ENCODE results near the gene ZGLP1. TPM values are rescaled to one million over a fixed set of nuclear protein-coding genes. Genes with fewer than 3 reads are reported as not detected.
"Not testable (repeated sequence)": the region's sequence is repeated elsewhere in the genome, so short reads cannot be mapped to it uniquely, and the experiment has no call there.

ZGLP1 gene
- total RNA-seq, 2 experiments from 2014 or later, result 0.93 to 3.3 TPM

DNA sequence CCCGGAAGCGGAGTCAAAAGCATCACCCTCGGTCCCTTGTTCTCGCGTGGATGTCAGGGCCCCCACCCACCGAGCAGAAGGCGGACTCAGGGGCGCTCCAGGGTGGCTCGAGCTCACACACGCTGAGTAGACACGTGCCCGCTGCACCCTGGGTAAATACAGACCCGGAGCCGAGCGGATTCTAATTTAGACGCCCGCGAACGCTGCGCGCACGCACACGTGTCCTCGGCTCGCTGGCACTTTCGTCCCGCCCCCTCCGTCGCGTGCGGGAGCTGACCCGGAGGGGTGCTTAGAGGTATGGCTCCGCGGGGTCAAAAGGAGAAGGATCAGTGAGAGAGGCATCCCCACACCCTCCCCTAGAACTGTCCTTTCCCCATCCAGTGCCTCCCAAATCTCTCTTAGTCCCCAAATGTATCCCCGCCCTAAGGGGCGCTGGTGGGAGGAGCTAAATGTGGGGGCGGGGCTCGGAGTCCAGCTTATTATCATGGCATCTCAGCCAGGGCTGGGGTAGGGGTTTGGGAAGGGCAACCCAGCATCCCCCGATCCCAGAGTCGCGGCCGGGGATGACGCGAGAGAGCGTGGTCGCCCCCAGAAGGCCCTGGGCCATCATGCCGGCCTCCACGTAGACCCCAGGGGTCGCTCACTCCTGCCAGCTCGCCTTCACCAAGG lies 20.3 kb downstream of the ZGLP1 start:
- Mint-ChIP-seq H3K4me3 (peak overlapping the region; percentile 68), H3K9me3 (ENCODE audit: low read depth) (no peaks in the 10 kb centered on the region), H3K36me3 (peaks cover 22% of the 10 kb centered on the region), H3K4me1 (peaks cover 73% of the 10 kb centered on the region), H3K27me3 (peaks cover 63% of the 10 kb centered on the region), H3K27ac (peak overlapping the region; percentile 49)
- peak; percentile 31 for ATAC-seq
- DNase-seq, result peak; percentile 76
- CTCF ChIA-PET, result interaction anchor here (0.9 to 10.1 kb wide), 11 partner anchors 9 to 128 kb away, joined by 3 to 116 read pairs (median 4); partner anchors contain the start of gene ICAM1

DNA sequence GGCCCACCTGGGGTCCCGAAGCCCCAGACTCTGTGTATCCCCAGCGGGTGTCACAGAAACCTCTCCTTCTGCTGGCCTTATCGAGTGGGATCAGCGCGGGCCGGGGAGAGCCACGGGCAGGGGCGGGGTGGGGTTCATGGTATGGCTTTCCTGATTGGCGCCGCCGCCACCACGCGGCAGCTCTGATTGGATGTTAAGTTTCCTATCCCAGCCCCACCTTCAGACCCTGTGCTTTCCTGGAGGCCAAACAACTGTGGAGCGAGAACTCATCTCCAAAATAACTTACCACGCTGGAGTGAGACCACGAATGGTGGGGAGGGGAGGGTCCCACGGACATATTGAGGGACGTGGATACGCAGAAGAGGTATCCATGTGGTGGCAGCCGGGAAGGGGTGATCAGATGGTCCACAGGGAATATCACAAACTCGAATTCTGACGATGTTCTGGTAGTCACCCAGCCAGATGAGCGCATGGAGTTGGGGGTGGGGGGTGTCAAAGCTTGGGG lies 20.9 kb downstream of the ZGLP1 start:
- Mint-ChIP-seq H3K9me3 (ENCODE audit: low read depth) (no peaks in the 10 kb centered on the region), H3K4me1 (peaks cover 73% of the 10 kb centered on the region), H3K36me3 (peaks cover 28% of the 10 kb centered on the region), H3K27ac (peak overlapping the region; percentile 49), H3K27me3 (peaks cover 57% of the 10 kb centered on the region), H3K4me3 (peak overlapping the region; percentile 68)
- peak; percentile 64 for DNase-seq
- peak; percentile 8 for ATAC-seq
- CTCF ChIA-PET, result interaction anchor here (0.9 to 10.1 kb wide), 10 partner anchors 9 to 129 kb away, joined by 3 to 116 read pairs (median 4); partner anchors contain the start of gene ICAM1

DNA sequence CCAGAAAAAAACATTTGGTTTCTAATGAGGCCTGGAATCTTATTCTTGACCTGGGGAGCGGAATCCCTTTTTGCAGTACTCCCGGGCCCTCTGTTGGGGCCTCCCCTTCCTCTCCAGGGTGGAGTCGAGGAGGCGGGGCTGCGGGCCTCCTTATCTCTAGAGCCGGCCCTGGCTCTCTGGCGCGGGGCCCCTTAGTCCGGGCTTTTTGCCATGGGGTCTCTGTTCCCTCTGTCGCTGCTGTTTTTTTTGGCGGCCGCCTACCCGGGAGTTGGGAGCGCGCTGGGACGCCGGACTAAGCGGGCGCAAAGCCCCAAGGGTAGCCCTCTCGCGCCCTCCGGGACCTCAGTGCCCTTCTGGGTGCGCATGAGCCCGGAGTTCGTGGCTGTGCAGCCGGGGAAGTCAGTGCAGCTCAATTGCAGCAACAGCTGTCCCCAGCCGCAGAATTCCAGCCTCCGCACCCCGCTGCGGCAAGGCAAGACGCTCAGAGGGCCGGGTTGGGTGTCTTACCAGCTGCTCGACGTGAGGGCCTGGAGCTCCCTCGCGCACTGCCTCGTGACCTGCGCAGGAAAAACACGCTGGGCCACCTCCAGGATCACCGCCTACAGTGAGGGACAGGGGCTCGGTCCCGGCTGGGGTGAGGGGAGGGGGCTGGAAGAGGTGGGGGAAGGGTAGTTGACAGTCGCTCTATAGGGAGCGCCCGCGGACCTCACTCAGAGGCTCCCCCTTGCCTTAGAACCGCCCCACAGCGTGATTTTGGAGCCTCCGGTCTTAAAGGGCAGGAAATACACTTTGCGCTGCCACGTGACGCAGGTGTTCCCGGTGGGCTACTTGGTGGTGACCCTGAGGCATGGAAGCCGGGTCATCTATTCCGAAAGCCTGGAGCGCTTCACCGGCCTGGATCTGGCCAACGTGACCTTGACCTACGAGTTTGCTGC lies 22.5 kb downstream of the ZGLP1 start, which contains the start of gene ICAM4:
Gene ICAM4 (plus strand): TSS at position 153 of the 935 bp plus-strand sequence. CDS start 58 bp downstream, at position 211.
- CTCF ChIA-PET, result interaction anchor here (0.6 to 10.1 kb wide), 4 partner anchors 16 to 239 kb away, joined by 3 to 116 read pairs (median 12); partner anchors contain the start of gene ICAM1
- Mint-ChIP-seq H3K9me3 (ENCODE audit: low read depth) (no peaks in the 10 kb centered on the region), H3K27ac (peak within 1 kb of the TSS; percentile 56), H3K36me3 (peaks cover 32% of the 10 kb centered on the region), H3K4me3 (peak within 1 kb of the TSS; percentile 20), H3K4me1 (peaks cover 61% of the 10 kb centered on the region), H3K27me3 (peaks cover 41% of the 10 kb centered on the region)
- peak; percentile 68 for DNase-seq
- peak; percentile 34 for ATAC-seq

DNA sequence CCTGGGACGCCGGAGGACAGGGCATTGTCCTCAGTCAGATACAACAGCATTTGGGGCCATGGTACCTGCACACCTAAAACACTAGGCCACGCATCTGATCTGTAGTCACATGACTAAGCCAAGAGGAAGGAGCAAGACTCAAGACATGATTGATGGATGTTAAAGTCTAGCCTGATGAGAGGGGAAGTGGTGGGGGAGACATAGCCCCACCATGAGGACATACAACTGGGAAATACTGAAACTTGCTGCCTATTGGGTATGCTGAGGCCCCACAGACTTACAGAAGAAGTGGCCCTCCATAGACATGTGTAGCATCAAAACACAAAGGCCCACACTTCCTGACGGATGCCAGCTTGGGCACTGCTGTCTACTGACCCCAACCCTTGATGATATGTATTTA lies 24.2 kb downstream of the ZGLP1 start:
- ATAC-seq, result no peak
- Mint-ChIP-seq H3K4me3 (no peak overlapping the region), H3K9me3 (ENCODE audit: low read depth) (no peaks in the 10 kb centered on the region), H3K27ac (no peak overlapping the region), H3K36me3 (peaks cover 40% of the 10 kb centered on the region), H3K27me3 (peaks cover 25% of the 10 kb centered on the region), H3K4me1 (peaks cover 54% of the 10 kb centered on the region)
- no peak for DNase-seq
- CTCF ChIA-PET, result interaction anchor here (1.4 to 10.1 kb wide), 4 partner anchors 15 to 104 kb away, joined by 5 to 116 read pairs (median 12); partner anchors contain the start of gene ICAM1

DNA sequence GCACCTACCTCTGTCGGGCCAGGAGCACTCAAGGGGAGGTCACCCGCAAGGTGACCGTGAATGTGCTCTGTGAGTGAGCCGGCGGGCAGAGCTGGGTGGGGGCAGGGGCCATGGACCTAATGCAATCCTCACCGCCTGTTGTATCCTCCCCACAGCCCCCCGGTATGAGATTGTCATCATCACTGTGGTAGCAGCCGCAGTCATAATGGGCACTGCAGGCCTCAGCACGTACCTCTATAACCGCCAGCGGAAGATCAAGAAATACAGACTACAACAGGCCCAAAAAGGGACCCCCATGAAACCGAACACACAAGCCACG lies 24.7 kb downstream of the ZGLP1 start:
- peaks cover 54% of the 10 kb centered on the region for H3K4me1 Mint-ChIP-seq
- DNase-seq (no peak), ATAC-seq (no peak)
- H3K4me3 Mint-ChIP-seq, result no peak overlapping the region
- CTCF ChIA-PET, result interaction anchor here (1.4 to 10.1 kb wide), 3 partner anchors 14 to 104 kb away, joined by 5 to 116 read pairs (median 20); partner anchors contain the start of gene ICAM1
- no peaks in the 10 kb centered on the region for H3K9me3 Mint-ChIP-seq (ENCODE audit: low read depth)
- H3K36me3 Mint-ChIP-seq, result peaks cover 42% of the 10 kb centered on the region
- H3K27ac Mint-ChIP-seq, result no peak overlapping the region
- peaks cover 21% of the 10 kb centered on the region for H3K27me3 Mint-ChIP-seq

DNA sequence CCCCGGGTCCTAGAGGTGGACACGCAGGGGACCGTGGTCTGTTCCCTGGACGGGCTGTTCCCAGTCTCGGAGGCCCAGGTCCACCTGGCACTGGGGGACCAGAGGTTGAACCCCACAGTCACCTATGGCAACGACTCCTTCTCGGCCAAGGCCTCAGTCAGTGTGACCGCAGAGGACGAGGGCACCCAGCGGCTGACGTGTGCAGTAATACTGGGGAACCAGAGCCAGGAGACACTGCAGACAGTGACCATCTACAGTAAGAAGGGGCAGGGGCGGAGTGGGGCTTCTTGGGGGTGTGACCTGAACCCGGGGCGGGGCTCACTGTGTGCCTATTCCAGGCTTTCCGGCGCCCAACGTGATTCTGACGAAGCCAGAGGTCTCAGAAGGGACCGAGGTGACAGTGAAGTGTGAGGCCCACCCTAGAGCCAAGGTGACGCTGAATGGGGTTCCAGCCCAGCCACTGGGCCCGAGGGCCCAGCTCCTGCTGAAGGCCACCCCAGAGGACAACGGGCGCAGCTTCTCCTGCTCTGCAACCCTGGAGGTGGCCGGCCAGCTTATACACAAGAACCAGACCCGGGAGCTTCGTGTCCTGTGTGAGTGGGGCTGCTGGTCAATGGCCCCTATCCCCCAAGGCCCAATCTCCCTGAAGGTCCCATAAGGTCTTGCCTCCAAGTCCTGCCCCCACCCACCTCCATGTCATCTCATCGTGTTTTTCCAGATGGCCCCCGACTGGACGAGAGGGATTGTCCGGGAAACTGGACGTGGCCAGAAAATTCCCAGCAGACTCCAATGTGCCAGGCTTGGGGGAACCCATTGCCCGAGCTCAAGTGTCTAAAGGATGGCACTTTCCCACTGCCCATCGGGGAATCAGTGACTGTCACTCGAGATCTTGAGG lies 25.3 kb downstream of the ZGLP1 start:
- no peak overlapping the region for H3K27ac Mint-ChIP-seq
- ATAC-seq, result no peak
- CTCF ChIA-PET, result interaction anchor here (1.4 to 10.1 kb wide), 3 partner anchors 14 to 105 kb away, joined by 5 to 116 read pairs (median 20); partner anchors contain the start of gene ICAM1
- peaks cover 45% of the 10 kb centered on the region for H3K36me3 Mint-ChIP-seq
- peaks cover 19% of the 10 kb centered on the region for H3K27me3 Mint-ChIP-seq
- H3K9me3 Mint-ChIP-seq (ENCODE audit: low read depth), result no peaks in the 10 kb centered on the region
- H3K4me3 Mint-ChIP-seq, result no peak overlapping the region
- H3K4me1 Mint-ChIP-seq, result peaks cover 59% of the 10 kb centered on the region
- no peak for DNase-seq

DNA sequence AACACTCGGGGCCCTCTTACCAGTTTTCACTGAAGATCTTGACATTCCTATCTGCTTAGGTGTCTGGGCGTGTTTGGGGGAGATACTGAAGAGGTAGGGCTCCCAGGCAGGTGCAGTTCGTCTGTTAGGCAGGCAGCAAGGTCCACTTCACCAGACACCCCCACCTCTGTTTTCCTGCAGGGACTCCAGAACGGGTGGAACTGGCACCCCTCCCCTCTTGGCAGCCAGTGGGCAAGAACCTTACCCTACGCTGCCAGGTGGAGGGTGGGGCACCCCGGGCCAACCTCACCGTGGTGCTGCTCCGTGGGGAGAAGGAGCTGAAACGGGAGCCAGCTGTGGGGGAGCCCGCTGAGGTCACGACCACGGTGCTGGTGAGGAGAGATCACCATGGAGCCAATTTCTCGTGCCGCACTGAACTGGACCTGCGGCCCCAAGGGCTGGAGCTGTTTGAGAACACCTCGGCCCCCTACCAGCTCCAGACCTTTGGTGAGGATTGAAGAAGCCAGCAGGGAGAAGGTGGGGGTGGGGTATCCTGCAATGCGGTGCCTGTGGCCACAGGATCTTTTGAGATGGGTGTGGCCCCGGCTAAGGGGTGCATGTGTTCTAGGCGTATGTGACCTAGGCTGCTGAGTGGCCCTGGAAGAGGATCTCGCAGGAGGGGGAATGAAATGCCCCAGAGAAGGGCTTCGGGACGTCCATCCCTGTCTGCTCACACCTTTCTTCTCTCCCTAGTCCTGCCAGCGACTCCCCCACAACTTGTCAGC lies 26.1 kb downstream of the ZGLP1 start:
- Mint-ChIP-seq H3K36me3 (peaks cover 50% of the 10 kb centered on the region), H3K27ac (no peak overlapping the region)
- CTCF ChIA-PET, result interaction anchor here (0.9 to 4.6 kb wide), 3 partner anchors 12 to 105 kb away, joined by 3 to 20 read pairs (median 9); partner anchors contain the start of gene ICAM1

DNA sequence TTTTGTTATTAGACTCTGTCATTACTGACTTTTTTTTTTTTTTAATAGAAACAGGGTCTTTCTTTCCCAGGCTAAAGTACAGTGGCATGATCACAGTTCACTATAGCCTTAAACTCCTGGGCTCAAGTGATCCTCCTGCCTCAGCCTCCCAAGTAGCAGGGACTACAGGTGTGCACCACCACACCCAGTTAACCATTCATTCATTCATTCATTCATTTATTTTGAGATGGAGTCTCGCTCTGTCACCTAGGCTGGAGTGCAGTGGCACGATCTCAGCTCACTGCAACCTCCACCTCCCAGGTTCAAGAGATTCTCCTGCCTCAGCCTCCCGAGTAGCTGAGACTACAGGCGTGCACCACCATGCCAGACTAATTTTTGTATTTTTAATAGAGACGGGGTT lies 27.6 kb downstream of the ZGLP1 start:
- CTCF ChIA-PET, result interaction anchor here (0.9 kb wide), 1 partner anchor 107 kb away, joined by 3 read pairs; no protein-coding TSS in a partner anchor
- not testable (repeated sequence) for DNase-seq; ATAC-seq; H3K27ac Mint-ChIP-seq; H3K27me3 Mint-ChIP-seq; H3K4me3 Mint-ChIP-seq; H3K9me3 Mint-ChIP-seq (ENCODE audit: low read depth)
- Mint-ChIP-seq H3K36me3 (peaks cover 55% of the 10 kb centered on the region), H3K4me1 (peaks cover 50% of the 10 kb centered on the region)

More for the DNA sequence above, 26.1 kb downstream of the ZGLP1 start:
- ATAC-seq (no peak), DNase-seq (no peak)
- Mint-ChIP-seq H3K27me3 (peaks cover 11% of the 10 kb centered on the region), H3K4me1 (peaks cover 55% of the 10 kb centered on the region), H3K9me3 (ENCODE audit: low read depth) (no peaks in the 10 kb centered on the region), H3K4me3 (no peak overlapping the region)

DNA sequence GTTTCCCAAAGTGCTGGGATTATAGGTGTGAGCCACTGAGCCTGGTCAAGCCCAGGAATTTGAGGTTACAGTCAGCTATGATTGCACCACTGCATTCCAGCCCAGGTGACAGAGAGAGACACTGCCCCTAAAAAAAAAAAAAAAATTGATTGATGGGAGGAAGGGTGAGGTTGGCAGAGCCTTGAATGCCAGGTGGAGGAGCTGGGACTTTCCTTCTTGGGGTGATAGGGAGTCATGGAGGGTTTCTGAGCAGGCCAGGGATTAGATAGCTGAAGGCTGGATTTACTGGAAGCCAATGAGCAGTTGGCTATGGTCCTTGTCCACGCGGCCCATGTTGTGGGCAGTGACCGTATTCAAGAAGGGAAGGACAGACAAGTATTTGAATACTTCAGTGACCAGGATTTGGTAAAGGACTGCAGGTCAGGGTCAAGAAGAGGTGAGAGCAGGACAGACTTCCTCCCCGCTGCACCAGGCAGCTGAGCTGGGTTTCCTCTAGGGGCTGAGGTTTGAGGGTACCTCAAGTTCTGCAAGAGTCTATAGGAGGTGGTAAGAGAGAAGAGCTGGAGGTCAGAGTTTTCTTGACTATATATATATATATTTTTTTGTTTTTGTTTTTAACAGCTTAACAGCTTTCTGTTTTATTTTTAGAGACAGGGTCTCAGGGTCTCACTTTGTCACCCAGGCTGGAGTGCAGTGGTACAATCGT lies 29.7 kb downstream of the ZGLP1 start:
- Mint-ChIP-seq H3K4me1 (peaks cover 34% of the 10 kb centered on the region), H3K27me3 (no peaks in the 10 kb centered on the region), H3K4me3 (peak overlapping the region; percentile 40), H3K27ac (peak overlapping the region; percentile 75), H3K9me3 (ENCODE audit: low read depth) (no peaks in the 10 kb centered on the region), H3K36me3 (peaks cover 47% of the 10 kb centered on the region)
- CTCF ChIA-PET, result interaction anchor here (0.7 to 3.4 kb wide), 15 partner anchors 10 to 148 kb away, joined by 3 to 55 read pairs (median 4); partner anchors contain the start of genes ICAM1 and ICAM5
- ATAC-seq (peak; percentile 75), DNase-seq (peak; percentile 60)

DNA sequence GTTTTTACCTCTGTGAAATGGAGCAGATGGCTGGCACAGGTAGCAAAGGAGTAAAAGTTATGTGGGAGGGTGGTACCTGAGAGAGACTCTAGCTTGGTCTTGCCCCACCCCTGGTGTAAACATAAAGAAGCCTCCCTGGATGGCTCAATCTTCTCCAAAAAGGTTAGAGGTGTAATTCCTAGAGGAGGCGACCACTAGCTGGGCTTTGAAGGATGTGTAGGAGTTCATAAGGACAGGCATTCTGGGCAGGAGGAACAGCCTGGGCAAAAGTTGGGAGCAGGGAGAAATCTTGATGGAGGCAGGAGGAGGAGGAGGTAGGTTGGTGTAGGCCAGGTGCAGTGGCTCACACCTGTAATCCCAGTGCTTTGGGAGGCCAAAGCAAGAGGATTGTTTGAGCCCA lies 30.7 kb downstream of the ZGLP1 start:
- no peak for ATAC-seq
- CTCF ChIA-PET, result interaction anchor here (0.9 to 3.4 kb wide), 6 partner anchors 9 to 112 kb away, joined by 3 to 55 read pairs (median 4); partner anchors contain the start of genes ICAM1 and ICAM5
- Mint-ChIP-seq H3K27ac (peak overlapping the region; percentile 67), H3K36me3 (peaks cover 44% of the 10 kb centered on the region), H3K9me3 (ENCODE audit: low read depth) (no peaks in the 10 kb centered on the region), H3K27me3 (no peaks in the 10 kb centered on the region), H3K4me3 (no peak overlapping the region), H3K4me1 (peaks cover 41% of the 10 kb centered on the region)
- no peak for DNase-seq
